Hematopoietic multipotent progenitor cell treated with erythropoietin and hydrocortisone succinate and interleukin-3 and kit ligand, for 6 days (in vitro differentiated cells): Measurements from ENCODE around the gene DAPK1.

Source experiments
- DNase-seq: peaks from one replicate; pipeline ENCODE4 v3.0.0-alpha.2; 2015

DAPK1 gene

DNA sequence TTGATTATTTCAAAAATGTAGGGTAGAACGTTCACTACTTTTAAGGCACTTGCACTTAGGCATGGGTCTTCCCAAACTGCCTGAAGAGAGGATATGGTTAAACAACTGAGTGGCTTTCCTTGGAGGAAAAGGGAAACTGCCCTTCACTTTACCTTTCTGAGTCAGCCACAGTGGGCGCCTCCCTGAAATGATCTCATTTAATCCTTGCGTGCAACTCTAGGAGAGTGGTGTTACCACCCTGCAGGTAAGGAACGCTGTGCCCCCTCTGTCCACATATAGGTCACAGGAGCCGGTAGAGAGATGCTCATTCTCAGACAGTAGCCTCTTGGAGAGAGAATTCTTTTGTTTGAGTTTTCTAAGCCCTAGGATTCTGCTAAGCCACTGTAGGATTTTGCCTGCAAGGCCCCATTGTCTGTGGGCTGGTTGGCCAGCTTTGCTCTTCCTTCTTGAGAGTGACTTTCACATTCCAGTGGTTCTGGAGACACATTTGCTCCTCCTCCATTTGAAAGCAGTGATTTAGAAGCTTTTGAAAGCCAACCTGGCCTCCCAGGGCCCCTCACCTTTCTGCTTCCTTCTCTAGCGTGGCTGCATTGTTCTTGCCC is 118.0 kb downstream of the DAPK1 start:
- DNase-seq: no peak

GRCh38 chr9:87618226-87618625 is 120.6 kb downstream of the DAPK1 start:
- DNase-seq: no peak

GRCh38 chr9:87618931-87619330 is 121.3 kb downstream of the DAPK1 start:
- no peak for DNase-seq

GRCh38 chr9:87619346-87619745 is 121.7 kb downstream of the DAPK1 start:
- DNase-seq: no peak

DNA sequence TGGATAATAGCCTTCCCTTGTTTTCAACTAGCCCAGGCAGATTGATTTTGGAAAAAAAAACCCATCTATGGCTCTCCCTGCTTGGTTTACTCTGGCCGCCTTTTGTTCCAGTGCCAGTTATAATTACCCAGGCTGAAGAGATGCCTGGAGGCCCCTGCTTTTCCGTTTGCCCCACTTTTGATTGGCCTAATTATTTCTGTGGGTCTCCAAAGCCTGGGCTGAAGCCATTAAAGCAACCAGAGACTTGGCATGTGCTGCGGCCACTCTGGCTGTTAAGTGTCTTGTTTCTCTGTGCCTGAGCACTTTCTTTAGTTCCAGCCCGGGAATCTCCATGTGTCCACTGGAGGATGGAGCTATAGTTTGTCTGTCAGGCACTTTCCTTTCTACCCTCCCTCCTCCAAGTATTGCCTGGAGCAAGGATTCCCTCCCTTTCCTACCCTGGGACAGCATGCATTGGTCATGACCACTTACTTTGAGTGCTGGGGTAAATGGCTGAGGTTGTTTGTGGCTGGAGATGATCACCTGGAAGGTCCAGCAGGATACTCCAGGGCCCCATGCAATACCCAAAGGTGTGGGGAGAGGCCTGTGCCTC is 123.2 kb downstream of the DAPK1 start:
- DNase-seq: no peak

DNA sequence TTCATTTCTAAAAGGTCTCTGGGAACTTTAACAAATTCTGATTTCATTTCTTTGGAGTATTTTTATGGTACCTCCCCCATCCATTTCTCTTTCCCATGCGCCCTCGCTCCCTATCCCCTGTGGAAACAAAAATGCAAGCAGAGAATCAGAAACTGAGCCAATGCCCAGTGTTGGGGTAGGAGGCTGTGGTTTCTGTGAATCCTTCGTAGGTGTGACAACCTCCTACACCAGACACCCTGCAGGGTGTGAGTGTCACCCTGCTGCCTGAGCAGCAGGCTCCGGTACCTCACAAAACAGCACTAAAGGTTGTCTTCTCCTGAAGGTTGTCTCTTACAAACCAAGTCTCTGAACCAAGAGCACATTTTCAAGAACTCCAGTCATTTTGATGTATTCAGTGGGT is 124.4 kb downstream of the DAPK1 start:
- DNase-seq: no peak

DNA sequence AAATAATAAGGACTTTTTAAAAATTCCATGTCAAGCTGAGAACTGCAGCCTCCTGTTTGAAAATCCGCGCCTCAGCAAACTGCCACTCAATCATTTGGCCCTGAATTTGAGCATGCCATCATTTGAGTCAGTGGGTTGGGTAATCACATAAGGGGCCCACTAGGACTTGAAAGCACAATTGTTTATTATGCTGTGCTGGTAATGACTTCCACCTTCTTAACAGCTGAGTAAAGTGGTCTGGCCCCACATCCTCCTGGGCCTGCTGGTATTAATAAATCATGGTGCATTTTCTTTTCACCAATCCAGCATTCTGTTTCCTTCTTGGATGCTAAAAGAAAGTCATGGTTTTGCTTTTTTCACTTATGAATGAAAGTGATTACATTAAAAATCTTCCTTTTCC is 125.3 kb downstream of the DAPK1 start:
- peak; percentile 5 for DNase-seq

DNA sequence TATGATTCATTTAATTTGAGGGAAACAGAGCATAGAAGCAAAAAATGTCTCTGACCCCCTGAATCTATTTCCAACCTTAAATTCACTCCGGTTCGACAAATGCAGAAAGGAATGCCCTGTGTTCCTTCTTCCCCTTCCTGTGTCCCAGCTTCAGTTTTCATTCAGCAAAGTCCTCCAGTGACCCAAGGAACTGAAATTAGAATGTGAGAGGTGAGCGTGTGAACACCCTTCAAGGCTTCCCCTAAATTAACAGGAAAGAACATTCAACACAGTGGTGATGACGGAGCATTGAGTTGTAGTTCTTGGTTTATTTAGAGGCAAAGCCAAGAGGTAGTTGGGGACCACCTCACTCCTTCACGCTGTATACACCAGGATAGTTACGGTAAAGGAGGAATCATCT is 130.7 kb downstream of the DAPK1 start:
- no peak for DNase-seq

GRCh38 chr9:87629104-87629503 is 131.4 kb downstream of the DAPK1 start:
- no peak for DNase-seq

DNA sequence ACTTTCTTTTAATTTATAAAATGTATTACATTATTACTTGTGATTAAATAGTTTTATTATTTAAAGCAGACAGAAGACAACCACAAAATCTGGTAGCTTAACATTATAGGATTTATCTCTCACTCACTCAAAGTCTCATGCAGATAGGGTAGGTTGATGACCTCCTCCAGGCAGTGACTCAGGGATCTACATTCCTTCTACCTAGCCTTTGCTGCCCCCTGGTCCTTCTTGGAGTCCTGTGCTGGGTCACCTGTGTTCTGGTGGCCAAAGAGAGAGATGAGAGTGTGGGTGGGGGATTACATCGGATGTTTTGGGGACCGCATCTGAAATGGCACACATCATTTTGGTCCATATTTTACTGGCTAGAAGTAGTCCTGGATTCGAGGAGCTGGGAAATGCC is 132.6 kb downstream of the DAPK1 start:
- DNase-seq: peak; percentile 18

DNA sequence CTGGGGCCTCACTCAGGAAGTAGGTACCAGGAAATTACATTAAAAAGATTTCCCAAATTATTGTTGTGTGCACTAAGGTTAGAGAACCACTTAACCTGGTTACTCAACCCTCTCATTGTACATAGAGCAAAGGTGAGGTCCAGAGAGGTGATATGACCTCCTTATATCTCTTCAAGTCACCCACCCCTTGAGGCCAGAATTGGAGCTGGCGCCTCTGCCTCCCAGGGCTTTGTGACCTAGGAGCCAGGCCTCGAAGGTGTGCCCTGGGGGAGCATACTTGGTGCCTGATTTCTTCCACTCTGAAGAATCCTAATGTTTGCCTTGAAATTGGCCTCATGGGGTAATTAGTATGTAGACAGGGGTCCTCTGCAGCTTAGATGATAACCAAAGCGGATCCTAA is 133.2 kb downstream of the DAPK1 start:
- no peak for DNase-seq

GRCh38 chr9:87635656-87636501 is 138.2 kb downstream of the DAPK1 start:
- DNase-seq: no peak

- DNase-seq: no peak
Measured at GRCh38 chr9:87638292-87638691, 140.6 kb downstream of the DAPK1 start.

DNA sequence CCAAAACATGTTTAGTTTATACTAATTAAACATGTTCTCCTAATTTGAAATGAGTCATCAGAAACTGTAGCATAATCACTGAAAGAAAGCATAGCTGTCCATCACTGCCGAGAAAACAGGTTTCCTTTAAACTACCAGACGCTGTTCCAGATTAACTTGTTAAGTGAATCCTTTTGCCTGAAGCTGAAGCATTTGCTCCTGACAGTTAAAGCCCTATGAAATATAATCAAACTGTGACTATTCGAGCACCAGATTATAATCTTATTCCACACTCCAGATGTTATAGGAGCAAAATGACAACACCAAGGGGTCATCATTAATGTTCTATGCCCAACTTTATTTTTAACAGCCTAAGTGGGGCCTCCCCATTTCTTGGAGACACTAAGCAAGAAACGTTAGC is 142.3 kb downstream of the DAPK1 start:
- no peak for DNase-seq

- DNase-seq: no peak
Measured at GRCh38 chr9:87640385-87640795, 142.7 kb downstream of the DAPK1 start.

DNA sequence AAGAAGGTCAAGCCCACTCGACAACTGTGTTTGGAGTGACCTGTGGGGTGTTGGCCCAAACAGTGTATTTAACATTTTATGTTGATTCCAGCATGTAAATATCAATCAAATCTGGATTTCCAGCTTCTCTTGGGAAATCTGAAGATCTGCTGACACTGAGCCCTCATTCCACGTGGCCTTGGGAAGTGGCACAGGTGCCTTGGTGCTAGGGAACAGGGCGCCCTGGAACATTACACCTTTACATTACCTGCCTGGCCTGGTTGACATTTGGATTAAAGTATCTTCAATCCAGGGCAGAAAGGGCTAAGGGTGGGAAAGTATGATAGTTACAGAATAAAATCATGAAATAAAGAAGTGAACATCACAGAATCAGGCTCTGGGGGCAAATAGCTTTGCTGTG is 143.4 kb downstream of the DAPK1 start:
- no peak for DNase-seq

DNA sequence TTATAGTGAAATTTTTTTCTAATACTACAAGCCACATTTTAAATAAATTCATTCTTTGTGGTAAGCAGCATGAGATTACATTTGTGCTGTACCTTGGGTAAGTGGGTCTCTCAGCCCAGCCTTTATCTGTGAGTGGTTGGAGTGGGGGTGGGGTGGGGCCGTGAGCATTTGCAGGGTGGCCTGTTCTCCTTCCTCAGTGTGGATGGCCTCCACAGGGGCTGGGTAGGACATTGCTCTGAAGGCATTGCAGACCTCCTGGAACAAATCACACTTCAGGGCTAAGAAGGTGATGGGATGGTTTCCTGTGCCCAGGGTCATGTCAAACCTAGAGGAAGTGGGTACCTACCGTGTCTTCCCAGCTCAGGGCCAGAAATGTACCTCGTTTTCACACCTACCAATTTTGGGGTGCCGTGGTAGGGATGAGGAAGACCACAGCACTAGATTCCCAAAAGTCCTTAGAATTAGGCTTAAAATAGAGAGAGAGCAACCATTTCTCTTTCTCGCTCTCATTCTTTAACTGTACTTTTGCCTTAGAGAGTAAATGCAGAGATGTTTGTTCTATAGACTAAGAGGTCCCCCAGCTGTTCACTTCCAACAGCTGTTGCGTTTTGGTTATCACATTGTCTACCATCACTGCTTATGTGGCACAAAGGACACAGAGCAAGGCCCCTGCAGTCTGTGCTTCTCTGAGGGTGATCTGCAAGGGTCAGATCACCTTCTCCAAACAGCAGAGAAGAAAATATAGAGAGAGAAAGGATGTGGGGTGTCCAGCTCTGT is 144.9 kb downstream of the DAPK1 start:
- peak; percentile 18 for DNase-seq

- no peak for DNase-seq
Measured at GRCh38 chr9:87643107-87643650, 145.5 kb downstream of the DAPK1 start.

DNA sequence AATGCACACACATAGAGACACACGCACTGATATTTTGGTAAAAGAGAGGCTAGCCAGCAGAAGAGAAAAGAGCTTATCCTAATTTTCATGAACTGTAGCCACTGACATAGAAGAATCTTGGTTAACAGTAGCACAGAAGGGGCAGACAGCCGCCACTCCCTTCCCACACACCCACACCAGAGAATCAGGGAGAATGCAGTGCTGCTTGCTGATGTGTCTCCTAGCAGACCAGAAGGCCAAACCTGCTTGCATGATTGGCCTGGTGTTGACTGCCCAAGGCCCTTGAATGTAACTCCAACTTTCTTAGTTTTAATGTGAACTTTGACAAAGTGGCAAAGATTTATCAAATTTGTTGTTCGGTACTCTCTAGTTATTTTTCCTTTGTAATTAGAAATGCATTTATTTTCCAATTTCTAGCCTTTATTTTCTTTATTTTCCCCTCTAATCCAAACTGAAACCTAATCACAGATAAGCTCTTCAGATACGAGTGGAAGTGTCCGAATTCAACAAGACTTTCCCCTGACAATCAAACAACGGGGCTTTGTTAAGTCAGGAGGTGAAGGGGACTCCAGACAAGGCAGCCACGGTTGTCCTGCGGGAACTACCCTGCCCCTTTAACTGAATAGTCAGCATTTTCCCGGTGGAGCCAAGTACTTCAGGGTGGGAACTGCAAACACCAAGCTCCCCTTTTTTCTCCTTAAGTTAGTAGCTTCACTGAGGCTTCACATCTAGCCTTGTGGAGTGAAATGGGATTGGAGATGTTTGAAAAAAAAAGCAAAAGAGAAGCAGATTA is 146.3 kb downstream of the DAPK1 start:
- no peak for DNase-seq

DNA sequence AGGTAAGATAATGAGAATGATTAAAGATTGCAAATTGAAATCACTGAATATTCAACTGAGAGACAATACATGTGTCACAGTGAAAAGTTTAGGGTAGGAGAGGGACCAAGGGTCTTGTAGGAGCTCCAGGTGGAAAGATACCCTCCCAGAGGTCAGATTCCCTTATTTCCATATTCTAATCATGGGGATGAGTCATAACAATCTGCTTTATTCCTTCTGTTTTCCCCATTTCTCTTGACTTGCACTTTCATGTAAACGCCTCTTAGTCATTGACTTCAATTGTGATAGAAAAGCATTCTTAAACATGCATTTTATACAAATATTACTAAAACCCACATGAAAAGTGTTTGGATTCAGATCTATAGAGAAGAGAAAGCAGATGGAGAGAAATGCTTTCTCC is 147.0 kb downstream of the DAPK1 start:
- DNase-seq: no peak

GRCh38 chr9:87646546-87646945 is 148.9 kb downstream of the DAPK1 start:
- DNase-seq: no peak

- no peak for DNase-seq
Measured at GRCh38 chr9:87647114-87647513, 149.4 kb downstream of the DAPK1 start.
